ENCODE data around the gene VEPH1.

VEPH1 gene

DNA sequence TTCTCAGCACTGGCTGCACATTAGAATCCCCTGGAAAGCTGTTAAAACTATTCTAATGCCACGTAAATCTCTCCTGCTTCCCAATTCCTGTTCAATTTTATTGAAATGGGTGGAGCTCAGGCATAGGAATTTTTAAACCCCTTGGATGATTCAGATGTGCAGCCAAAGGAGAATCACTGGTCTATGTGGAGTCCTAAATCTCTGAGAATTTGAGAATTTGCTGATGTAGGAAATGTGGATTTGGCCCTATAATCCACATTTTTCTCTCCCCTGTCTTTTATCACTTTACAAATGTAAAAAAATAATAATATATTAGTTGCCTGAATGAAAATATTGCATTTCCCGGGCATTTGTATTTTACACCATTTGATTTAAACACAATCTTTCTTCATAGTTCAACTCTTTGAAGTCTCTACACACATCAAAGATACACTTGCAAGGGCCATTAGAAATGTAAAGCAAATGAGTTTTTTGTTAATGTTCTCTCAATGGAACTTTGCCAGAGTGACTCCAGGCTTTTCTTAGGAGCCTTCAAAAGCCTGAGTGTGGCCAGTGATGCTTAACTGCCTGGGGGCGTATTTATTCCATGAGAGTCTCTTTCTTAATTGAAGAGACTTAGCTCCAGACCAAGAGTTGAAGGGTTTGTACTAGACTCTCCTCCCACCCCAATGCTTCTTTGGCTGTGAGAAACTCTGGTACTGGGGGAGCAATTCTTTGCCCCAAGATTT lies 115.3 kb downstream of the VEPH1 start:
- Histone ChIP-seq H3K4me2 (ENCODE audit: low read depth, low read length, poor library complexity, severe bottlenecking) (no peak overlapping the region), H3K9me3 (ENCODE audit: insufficient read depth, low read length) (no peaks in the 10 kb centered on the region), H3K27ac (ENCODE audit: low read depth, low read length) (no peak overlapping the region), H4K20me1 (ENCODE audit: low read depth, low read length) (no peaks in the 10 kb centered on the region), H3F3A (ENCODE audit: insufficient read depth) (no peaks in the 10 kb centered on the region), H2AFZ (ENCODE audit: low read depth, low read length, severe bottlenecking) (no peak overlapping the region), H3K4me3 (ENCODE audit: insufficient read depth, low read length, poor library complexity, severe bottlenecking) (no peak overlapping the region), H3K9me2 (replicated peaks; ENCODE audit: insufficient read depth, low read length) (no peaks in the 10 kb centered on the region), H3K27me3 (ENCODE audit: low read length) (no peaks in the 10 kb centered on the region), H3K9ac (ENCODE audit: low read length) (no peak overlapping the region), H3K36me3 (ENCODE audit: low read length) (no peaks in the 10 kb centered on the region), H3K79me2 (ENCODE audit: insufficient read depth, low read length) (no peaks in the 10 kb centered on the region)
- TF ChIP-seq, protein P1, sequence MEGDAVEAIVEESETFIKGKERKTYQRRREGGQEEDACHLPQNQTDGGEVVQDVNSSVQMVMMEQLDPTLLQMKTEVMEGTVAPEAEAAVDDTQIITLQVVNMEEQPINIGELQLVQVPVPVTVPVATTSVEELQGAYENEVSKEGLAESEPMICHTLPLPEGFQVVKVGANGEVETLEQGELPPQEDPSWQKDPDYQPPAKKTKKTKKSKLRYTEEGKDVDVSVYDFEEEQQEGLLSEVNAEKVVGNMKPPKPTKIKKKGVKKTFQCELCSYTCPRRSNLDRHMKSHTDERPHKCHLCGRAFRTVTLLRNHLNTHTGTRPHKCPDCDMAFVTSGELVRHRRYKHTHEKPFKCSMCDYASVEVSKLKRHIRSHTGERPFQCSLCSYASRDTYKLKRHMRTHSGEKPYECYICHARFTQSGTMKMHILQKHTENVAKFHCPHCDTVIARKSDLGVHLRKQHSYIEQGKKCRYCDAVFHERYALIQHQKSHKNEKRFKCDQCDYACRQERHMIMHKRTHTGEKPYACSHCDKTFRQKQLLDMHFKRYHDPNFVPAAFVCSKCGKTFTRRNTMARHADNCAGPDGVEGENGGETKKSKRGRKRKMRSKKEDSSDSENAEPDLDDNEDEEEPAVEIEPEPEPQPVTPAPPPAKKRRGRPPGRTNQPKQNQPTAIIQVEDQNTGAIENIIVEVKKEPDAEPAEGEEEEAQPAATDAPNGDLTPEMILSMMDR (IDR thresholded peaks at IDR 0.05; ENCODE audit: insufficient read depth, low read length, poor library complexity, severe bottlenecking), result no peak
- no peak for TF ChIP-seq EZH2phosphoT487 (conservative IDR thresholded peaks at IDR 0.05; ENCODE audit: low read length)

DNA sequence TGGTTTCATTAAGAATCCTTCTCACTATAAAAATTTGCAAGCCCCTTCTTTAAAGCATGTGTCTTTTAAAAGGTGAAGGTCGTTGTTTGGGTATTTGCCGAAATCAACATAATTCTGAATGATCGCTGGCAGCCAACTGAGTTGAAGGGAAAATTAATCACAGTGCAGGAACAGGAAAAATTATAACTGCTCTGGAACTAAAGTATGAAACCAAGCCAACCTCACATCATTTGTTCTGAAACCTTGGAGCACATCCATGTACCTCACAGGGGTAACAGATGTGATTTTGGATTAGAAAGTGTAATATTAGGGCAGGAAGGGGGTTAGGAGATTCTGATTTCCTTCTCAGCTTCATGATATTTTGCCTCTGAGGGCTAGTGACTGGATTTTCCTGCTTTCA lies 118.7 kb downstream of the VEPH1 start:
- H3K9me3 ChIP-seq (ENCODE audit: insufficient read depth, low read length), result no peaks in the 10 kb centered on the region
- no peaks in the 10 kb centered on the region for H3K79me2 ChIP-seq (ENCODE audit: insufficient read depth, low read length)
- H3K4me2 ChIP-seq (ENCODE audit: low read depth, low read length, poor library complexity, severe bottlenecking), result no peak overlapping the region
- no peaks in the 10 kb centered on the region for H3K27me3 ChIP-seq (ENCODE audit: low read length)
- no peaks in the 10 kb centered on the region for H3F3A ChIP-seq (ENCODE audit: insufficient read depth)
- no peaks in the 10 kb centered on the region for H4K20me1 ChIP-seq (ENCODE audit: low read depth, low read length)
- no peaks in the 10 kb centered on the region for H3K36me3 ChIP-seq (ENCODE audit: low read length)
- no peak overlapping the region for H3K27ac ChIP-seq (ENCODE audit: low read depth, low read length)
- H3K9ac ChIP-seq (ENCODE audit: low read length), result no peak overlapping the region
- H3K9me2 ChIP-seq (replicated peaks; ENCODE audit: insufficient read depth, low read length), result no peaks in the 10 kb centered on the region
- H2AFZ ChIP-seq (ENCODE audit: low read depth, low read length, severe bottlenecking), result no peak overlapping the region
- TF ChIP-seq, protein P1 (IDR thresholded peaks at IDR 0.05; ENCODE audit: insufficient read depth, low read length, poor library complexity, severe bottlenecking), result no peak
- TF ChIP-seq EZH2phosphoT487 (conservative IDR thresholded peaks at IDR 0.05; ENCODE audit: low read length), result no peak
- no peak overlapping the region for H3K4me3 ChIP-seq (ENCODE audit: insufficient read depth, low read length, poor library complexity, severe bottlenecking)

DNA sequence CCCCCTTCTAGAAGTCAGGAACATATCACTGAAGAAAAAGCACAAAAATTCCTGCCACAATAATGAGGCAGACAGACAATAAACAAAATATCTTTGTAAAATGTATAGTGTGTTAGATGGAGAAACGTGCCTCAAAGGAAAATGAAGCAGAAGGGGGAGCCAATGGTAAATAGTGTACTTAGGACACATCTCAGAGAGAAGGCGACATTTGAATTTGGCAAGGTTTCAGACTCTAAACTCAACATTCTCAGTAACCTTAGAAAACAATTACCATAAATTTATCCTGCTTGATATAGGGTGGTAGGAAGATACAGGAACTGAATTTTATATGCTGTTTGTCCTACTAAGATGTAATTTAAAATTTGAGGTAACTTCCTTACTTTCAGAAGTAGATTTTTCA lies 119.2 kb downstream of the VEPH1 start:
- H3K4me3 ChIP-seq (ENCODE audit: insufficient read depth, low read length, poor library complexity, severe bottlenecking), result no peak overlapping the region
- H3K9me3 ChIP-seq (ENCODE audit: insufficient read depth, low read length), result no peaks in the 10 kb centered on the region
- TF ChIP-seq, protein P1 (IDR thresholded peaks at IDR 0.05; ENCODE audit: insufficient read depth, low read length, poor library complexity, severe bottlenecking), result no peak
- no peak for TF ChIP-seq EZH2phosphoT487 (conservative IDR thresholded peaks at IDR 0.05; ENCODE audit: low read length)
- H4K20me1 ChIP-seq (ENCODE audit: low read depth, low read length), result no peaks in the 10 kb centered on the region
- H3K9ac ChIP-seq (ENCODE audit: low read length), result no peak overlapping the region
- no peaks in the 10 kb centered on the region for H3K79me2 ChIP-seq (ENCODE audit: insufficient read depth, low read length)
- H3K27ac ChIP-seq (ENCODE audit: low read depth, low read length), result no peak overlapping the region
- H2AFZ ChIP-seq (ENCODE audit: low read depth, low read length, severe bottlenecking), result no peak overlapping the region
- H3K36me3 ChIP-seq (ENCODE audit: low read length), result no peaks in the 10 kb centered on the region
- H3K4me2 ChIP-seq (ENCODE audit: low read depth, low read length, poor library complexity, severe bottlenecking), result no peak overlapping the region
- no peaks in the 10 kb centered on the region for H3F3A ChIP-seq (ENCODE audit: insufficient read depth)
- no peaks in the 10 kb centered on the region for H3K27me3 ChIP-seq (ENCODE audit: low read length)
- no peaks in the 10 kb centered on the region for H3K9me2 ChIP-seq (replicated peaks; ENCODE audit: insufficient read depth, low read length)

All from SU-DHL-6 (cell line).